Calu3 (cell line): ENCODE results near the gene IER5. TPM values are rescaled to one million over a fixed set of nuclear protein-coding genes. Genes with fewer than 3 reads are reported as not detected.

Experiments used
- BruUV-seq: library from RNA; stranded (reverse); fragments of 400-500 nt; replicated peaks from 2 replicates; lab custom pipeline; 2021; lab: Mats Ljungman, UMichigan
- CTCF ChIA-PET: fragments of 300-600 bp; sonication (Branson Sonifier 250); formaldehyde crosslinking; loops from one replicate; lab custom pipeline; 2022; ENCODE audit warnings: antibody characterized with exemption; lab: Charles Lee
- DNase-seq: peaks from one replicate; pipeline ENCODE4 v3.0.0; 2022
- H3K27ac Mint-ChIP-seq: one replicate; pipeline ENCODE4 v1.8.0; 2022; ENCODE audit warnings: mixed read lengths; ENCODE audit not compliant: unreplicated experiment
- H3K27me3 Mint-ChIP-seq: one replicate; pipeline ENCODE4 v1.8.0; 2022; ENCODE audit warnings: mixed read lengths; ENCODE audit not compliant: unreplicated experiment
- H3K36me3 Mint-ChIP-seq: one replicate; pipeline ENCODE4 v1.8.0; 2022; ENCODE audit warnings: mild to moderate bottlenecking, moderate library complexity, mixed read lengths; ENCODE audit not compliant: insufficient read depth, unreplicated experiment
- H3K4me1 Mint-ChIP-seq: one replicate; pipeline ENCODE4 v1.8.0; 2022; ENCODE audit warnings: mild to moderate bottlenecking, low read depth, mixed read lengths; ENCODE audit not compliant: unreplicated experiment
- H3K4me3 Mint-ChIP-seq: one replicate; pipeline ENCODE4 v1.8.0; 2022; ENCODE audit warnings: mild to moderate bottlenecking, low read depth, moderate library complexity, mixed read lengths; ENCODE audit not compliant: unreplicated experiment
- H3K9me3 Mint-ChIP-seq: one replicate; pipeline ENCODE4 v1.8.0; 2022; ENCODE audit warnings: low read depth, mixed read lengths; ENCODE audit not compliant: unreplicated experiment
- intact Hi-C: fragments of 100-400 bp; cut with micrococcal nuclease; formaldehyde crosslinking; loops from one replicate; pipeline ENCODE4 v1.10.0; 2022; ENCODE audit not compliant: unreplicated experiment
- total RNA-seq: library from RNA; stranded (reverse); gene quantifications from 2 replicates; pipeline ENCODE4 v1.2.3, GENCODE V29; 2022
- TF ChIP-seq, protein P1 (sequence below): fragments of 200-600 bp; IDR thresholded peaks from one replicate; pipeline ENCODE4 v1.8.0; 2022; ENCODE audit warnings: antibody characterized with exemption; ENCODE audit not compliant: unreplicated experiment

The IER5 gene
- total RNA-seq, 1 experiment from 2014 or later, result 11.4 TPM

DNA sequence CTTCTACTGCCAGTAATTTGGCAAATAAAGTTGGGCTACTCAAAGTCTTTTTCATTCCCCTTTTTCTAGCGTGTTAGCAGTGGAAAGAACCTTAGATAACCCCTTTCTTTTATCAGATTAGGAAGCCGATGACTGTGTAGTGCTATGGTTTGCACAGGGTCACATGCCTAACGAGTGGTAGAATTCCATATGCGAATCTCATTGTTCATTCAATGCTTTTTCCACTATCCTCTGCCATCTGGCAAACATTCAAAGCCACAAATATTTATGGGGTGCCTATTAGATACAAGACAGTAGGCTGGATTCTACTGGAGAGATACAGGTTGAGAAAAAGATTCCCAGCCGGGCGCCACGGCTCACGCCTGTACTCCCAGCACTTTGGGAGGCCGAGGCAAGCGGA lies 14.9 kb upstream of the IER5 start:
- Mint-ChIP-seq H3K36me3 (no peaks in the 10 kb centered on the region), H3K27me3 (peaks cover 44% of the 10 kb centered on the region), H3K27ac (no peak overlapping the region), H3K4me1 (no peaks in the 10 kb centered on the region), H3K9me3 (peaks cover 4% of the 10 kb centered on the region), H3K4me3 (no peak overlapping the region)
- CTCF ChIA-PET, result interaction anchor here (1.2 kb wide), 1 partner anchor 10 kb away, joined by 3 read pairs; no protein-coding TSS in a partner anchor
- intact Hi-C loops, result no loop called here
- DNase-seq, result no peak
- TF ChIP-seq, protein P1, sequence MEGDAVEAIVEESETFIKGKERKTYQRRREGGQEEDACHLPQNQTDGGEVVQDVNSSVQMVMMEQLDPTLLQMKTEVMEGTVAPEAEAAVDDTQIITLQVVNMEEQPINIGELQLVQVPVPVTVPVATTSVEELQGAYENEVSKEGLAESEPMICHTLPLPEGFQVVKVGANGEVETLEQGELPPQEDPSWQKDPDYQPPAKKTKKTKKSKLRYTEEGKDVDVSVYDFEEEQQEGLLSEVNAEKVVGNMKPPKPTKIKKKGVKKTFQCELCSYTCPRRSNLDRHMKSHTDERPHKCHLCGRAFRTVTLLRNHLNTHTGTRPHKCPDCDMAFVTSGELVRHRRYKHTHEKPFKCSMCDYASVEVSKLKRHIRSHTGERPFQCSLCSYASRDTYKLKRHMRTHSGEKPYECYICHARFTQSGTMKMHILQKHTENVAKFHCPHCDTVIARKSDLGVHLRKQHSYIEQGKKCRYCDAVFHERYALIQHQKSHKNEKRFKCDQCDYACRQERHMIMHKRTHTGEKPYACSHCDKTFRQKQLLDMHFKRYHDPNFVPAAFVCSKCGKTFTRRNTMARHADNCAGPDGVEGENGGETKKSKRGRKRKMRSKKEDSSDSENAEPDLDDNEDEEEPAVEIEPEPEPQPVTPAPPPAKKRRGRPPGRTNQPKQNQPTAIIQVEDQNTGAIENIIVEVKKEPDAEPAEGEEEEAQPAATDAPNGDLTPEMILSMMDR, result no peak
- no TSS peak for BruUV-seq

GRCh38 chr1:181075766-181076350 lies 12.6 kb upstream of the IER5 start:
- H3K27ac Mint-ChIP-seq, result no peak overlapping the region
- intact Hi-C loops, result no loop called here

GRCh38 chr1:181076852-181077251 lies 11.6 kb upstream of the IER5 start:
- no peak overlapping the region for H3K4me3 Mint-ChIP-seq
- H3K27ac Mint-ChIP-seq, result no peak overlapping the region
- BruUV-seq, result no TSS peak
- peaks cover 41% of the 10 kb centered on the region for H3K27me3 Mint-ChIP-seq
- TF ChIP-seq, protein P1, result no peak
- no peaks in the 10 kb centered on the region for H3K4me1 Mint-ChIP-seq
- CTCF ChIA-PET, result no interaction called here
- no peak for DNase-seq
- intact Hi-C loops, result no loop called here
- no peaks in the 10 kb centered on the region for H3K9me3 Mint-ChIP-seq
- no peaks in the 10 kb centered on the region for H3K36me3 Mint-ChIP-seq

More at GRCh38 chr1:181075766-181076350, 12.6 kb upstream of the IER5 start:
- CTCF ChIA-PET, result interaction anchor here (0.7 kb wide), 1 partner anchor 494 kb away, joined by 6 read pairs; no protein-coding TSS in a partner anchor
- Mint-ChIP-seq H3K4me3 (no peak overlapping the region), H3K36me3 (no peaks in the 10 kb centered on the region), H3K27me3 (peaks cover 43% of the 10 kb centered on the region), H3K9me3 (no peaks in the 10 kb centered on the region), H3K4me1 (no peaks in the 10 kb centered on the region)
- BruUV-seq, result no TSS peak
- no peak for DNase-seq
- TF ChIP-seq, protein P1, result no peak

DNA sequence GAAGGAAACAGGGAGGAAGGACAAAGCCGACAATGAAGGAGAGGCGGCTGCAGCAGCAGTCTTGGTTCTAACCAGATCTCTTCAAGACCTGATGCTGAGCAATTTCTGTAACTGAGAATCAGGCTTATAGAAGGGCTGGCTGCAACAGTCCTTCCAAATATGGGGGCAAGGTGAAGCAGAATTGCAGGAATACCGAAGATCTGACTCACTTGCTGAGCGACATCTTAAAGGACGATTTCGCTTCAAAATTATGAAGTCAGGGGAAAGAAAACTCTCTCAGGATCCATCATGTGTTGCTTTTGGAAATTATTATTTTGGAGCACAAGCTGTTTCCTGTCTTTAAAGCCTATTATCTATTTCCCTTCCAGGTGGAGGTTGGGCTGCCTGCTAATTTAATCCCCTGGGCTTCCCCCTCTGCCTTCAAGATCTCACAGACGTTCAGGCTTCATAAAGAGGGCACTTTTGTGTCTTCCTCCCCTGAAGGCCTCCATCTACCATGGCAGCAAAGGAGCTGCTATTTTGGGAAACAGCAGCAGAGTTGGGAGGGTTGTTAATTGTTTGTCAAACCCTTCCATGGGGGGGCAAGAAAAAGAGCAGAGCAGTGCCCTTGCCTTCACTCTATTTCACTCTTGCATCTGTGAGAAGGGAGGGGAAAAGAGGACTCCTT lies 10.8 kb upstream of the IER5 start:
- no peak overlapping the region for H3K27ac Mint-ChIP-seq
- intact Hi-C loops, result no loop called here
- H3K4me3 Mint-ChIP-seq, result no peak overlapping the region
- CTCF ChIA-PET, result no interaction called here
- TF ChIP-seq, protein P1, result no peak
- peaks cover 41% of the 10 kb centered on the region for H3K27me3 Mint-ChIP-seq
- H3K4me1 Mint-ChIP-seq, result no peaks in the 10 kb centered on the region
- no peaks in the 10 kb centered on the region for H3K9me3 Mint-ChIP-seq
- H3K36me3 Mint-ChIP-seq, result no peaks in the 10 kb centered on the region
- BruUV-seq, result no TSS peak
- DNase-seq, result no peak
